Activated naive CD8-positive, alpha-beta T cell treated with anti-CD3 and anti-CD28 coated beads, Interleukin-2, amount 10 ng/mL, durations not matched to agents 7 days and 5 days (primary cell): ENCODE results near the gene FIGN. TPM values are rescaled to one million over a fixed set of nuclear protein-coding genes. Genes with fewer than 3 reads are reported as not detected.

ENCODE experiments used
- ATAC-seq: fragments of 150-1000 bp; cut with Tn5 transposase; one replicate; pipeline ENCODE4 v1.10.0; 2021; ENCODE audit warnings: low read depth, moderate library complexity
- POLR2A ChIA-PET: fragments of 350-600 bp; sonication (Branson Sonifier 250); formaldehyde crosslinking; loops from one replicate; lab custom pipeline; 2021; ENCODE audit warnings: antibody characterized with exemption; lab: Charles Lee
- DNase-seq: peaks from one replicate; pipeline ENCODE4 v3.0.0; 2021
- H3K27ac Mint-ChIP-seq: one replicate; pipeline ENCODE4 v1.8.0; 2022; ENCODE audit warnings: mild to moderate bottlenecking, mixed read lengths
- H3K27me3 Mint-ChIP-seq: one replicate; pipeline ENCODE4 v1.8.0; 2022; ENCODE audit warnings: mild to moderate bottlenecking, moderate library complexity, mixed read lengths
- H3K36me3 Mint-ChIP-seq: one replicate; pipeline ENCODE4 v1.8.0; 2021; ENCODE audit warnings: mild to moderate bottlenecking, mixed read lengths
- H3K4me1 Mint-ChIP-seq: one replicate; pipeline ENCODE4 v1.8.0; 2021; ENCODE audit warnings: mixed read lengths
- H3K4me3 Mint-ChIP-seq: one replicate; pipeline ENCODE4 v1.8.0; 2022; ENCODE audit warnings: mild to moderate bottlenecking, moderate library complexity, mixed read lengths
- H3K9me3 Mint-ChIP-seq: one replicate; pipeline ENCODE4 v1.8.0; 2021; ENCODE audit warnings: mixed read lengths
- total RNA-seq, 2 experiments: library from RNA; stranded (reverse); gene quantifications; one replicate each; pipeline ENCODE4 v1.2.3, GENCODE V29; 2021

The FIGN gene
- total RNA-seq, 2 experiments from 2014 or later = not detected

GRCh38 chr2:163732727-163733126, 3.1 kb downstream of the FIGN start:
- Mint-ChIP-seq H3K36me3 (peaks cover 3% of the 10 kb centered on the region), H3K4me3 (no peak overlapping the region), H3K27ac (no peak overlapping the region), H3K9me3 (no peaks in the 10 kb centered on the region), H3K27me3 (peaks cover 28% of the 10 kb centered on the region), H3K4me1 (peaks cover 3% of the 10 kb centered on the region)
- POLR2A ChIA-PET = no interaction called here
- ATAC-seq (no peak), DNase-seq (no peak)

GRCh38 chr2:163731735-163732134, 4.1 kb downstream of the FIGN start:
- DNase-seq = no peak
- Mint-ChIP-seq H3K9me3 (no peaks in the 10 kb centered on the region), H3K4me1 (peaks cover 3% of the 10 kb centered on the region), H3K27me3 (peaks cover 21% of the 10 kb centered on the region), H3K36me3 (peaks cover 3% of the 10 kb centered on the region), H3K27ac (no peak overlapping the region), H3K4me3 (no peak overlapping the region)
- no peak for ATAC-seq
- POLR2A ChIA-PET = no interaction called here

- no peaks in the 10 kb centered on the region for H3K9me3 Mint-ChIP-seq
- DNase-seq = no peak
- no peak overlapping the region for H3K4me3 Mint-ChIP-seq
- no peak overlapping the region for H3K27ac Mint-ChIP-seq
- POLR2A ChIA-PET = no interaction called here
- no peaks in the 10 kb centered on the region for H3K36me3 Mint-ChIP-seq
- no peak for ATAC-seq
- H3K4me1 Mint-ChIP-seq = no peaks in the 10 kb centered on the region
- peaks cover 13% of the 10 kb centered on the region for H3K27me3 Mint-ChIP-seq
Measured at GRCh38 chr2:163730556-163730955, 5.3 kb downstream of the FIGN start.

- no peak for DNase-seq
- Mint-ChIP-seq H3K27ac (no peak overlapping the region), H3K27me3 (peaks cover 5% of the 10 kb centered on the region), H3K9me3 (no peaks in the 10 kb centered on the region), H3K36me3 (no peaks in the 10 kb centered on the region), H3K4me1 (no peaks in the 10 kb centered on the region), H3K4me3 (no peak overlapping the region)
- POLR2A ChIA-PET = no interaction called here
- no peak for ATAC-seq
Measured at GRCh38 chr2:163729636-163730273, 6.1 kb downstream of the FIGN start.

- Mint-ChIP-seq H3K27me3 (no peaks in the 10 kb centered on the region), H3K36me3 (no peaks in the 10 kb centered on the region), H3K4me1 (no peaks in the 10 kb centered on the region), H3K9me3 (no peaks in the 10 kb centered on the region), H3K4me3 (no peak overlapping the region), H3K27ac (no peak overlapping the region)
- ATAC-seq (no peak), DNase-seq (no peak)
- POLR2A ChIA-PET = no interaction called here
Measured at GRCh38 chr2:163723881-163724280, 11.9 kb downstream of the FIGN start.

- POLR2A ChIA-PET = no interaction called here
- Mint-ChIP-seq H3K4me3 (no peak overlapping the region), H3K27me3 (no peaks in the 10 kb centered on the region), H3K27ac (no peak overlapping the region), H3K4me1 (no peaks in the 10 kb centered on the region), H3K9me3 (no peaks in the 10 kb centered on the region), H3K36me3 (no peaks in the 10 kb centered on the region)
- DNase-seq (no peak), ATAC-seq (no peak)
Measured at GRCh38 chr2:163723348-163723747, 12.5 kb downstream of the FIGN start.

- DNase-seq (no peak), ATAC-seq (no peak)
- POLR2A ChIA-PET = no interaction called here
- Mint-ChIP-seq H3K4me3 (no peak overlapping the region), H3K9me3 (no peaks in the 10 kb centered on the region), H3K36me3 (no peaks in the 10 kb centered on the region), H3K4me1 (no peaks in the 10 kb centered on the region), H3K27ac (no peak overlapping the region), H3K27me3 (no peaks in the 10 kb centered on the region)
Measured at GRCh38 chr2:163719331-163719730, 16.5 kb downstream of the FIGN start.

- POLR2A ChIA-PET = no interaction called here
- H3K4me1 Mint-ChIP-seq = no peaks in the 10 kb centered on the region
Measured at GRCh38 chr2:163717993-163718680, 17.7 kb downstream of the FIGN start.

GRCh38 chr2:163717515-163717914, 18.3 kb downstream of the FIGN start:
- Mint-ChIP-seq H3K27me3 (no peaks in the 10 kb centered on the region), H3K4me3 (no peak overlapping the region), H3K4me1 (no peaks in the 10 kb centered on the region), H3K36me3 (no peaks in the 10 kb centered on the region), H3K9me3 (no peaks in the 10 kb centered on the region), H3K27ac (no peak overlapping the region)
- no peak for ATAC-seq
- DNase-seq = no peak
- POLR2A ChIA-PET = no interaction called here

More at GRCh38 chr2:163717993-163718680, 17.7 kb downstream of the FIGN start:
- Mint-ChIP-seq H3K9me3 (no peaks in the 10 kb centered on the region), H3K27ac (no peak overlapping the region), H3K4me3 (no peak overlapping the region), H3K27me3 (no peaks in the 10 kb centered on the region), H3K36me3 (no peaks in the 10 kb centered on the region)
- no peak for ATAC-seq
- DNase-seq = no peak

- no peak for ATAC-seq
Measured at GRCh38 chr2:163716101-163716500, 19.7 kb downstream of the FIGN start.

GRCh38 chr2:163715668-163716067, 20.1 kb downstream of the FIGN start:
- no peak for DNase-seq
- ATAC-seq = no peak
- POLR2A ChIA-PET = no interaction called here
- no peaks in the 10 kb centered on the region for H3K4me1 Mint-ChIP-seq
- no peak overlapping the region for H3K27ac Mint-ChIP-seq
- no peak overlapping the region for H3K4me3 Mint-ChIP-seq
- H3K9me3 Mint-ChIP-seq = no peaks in the 10 kb centered on the region
- H3K27me3 Mint-ChIP-seq = no peaks in the 10 kb centered on the region
- H3K36me3 Mint-ChIP-seq = no peaks in the 10 kb centered on the region

More at GRCh38 chr2:163716101-163716500, 19.7 kb downstream of the FIGN start:
- no peaks in the 10 kb centered on the region for H3K4me1 Mint-ChIP-seq
- H3K27ac Mint-ChIP-seq = no peak overlapping the region
- H3K27me3 Mint-ChIP-seq = no peaks in the 10 kb centered on the region
- H3K36me3 Mint-ChIP-seq = no peaks in the 10 kb centered on the region
- POLR2A ChIA-PET = no interaction called here
- H3K9me3 Mint-ChIP-seq = no peaks in the 10 kb centered on the region
- no peak overlapping the region for H3K4me3 Mint-ChIP-seq
- DNase-seq = no peak

GRCh38 chr2:163715199-163715598, 20.6 kb downstream of the FIGN start:
- H3K36me3 Mint-ChIP-seq = no peaks in the 10 kb centered on the region
- no peak overlapping the region for H3K27ac Mint-ChIP-seq
- no peak overlapping the region for H3K4me3 Mint-ChIP-seq
- no peaks in the 10 kb centered on the region for H3K9me3 Mint-ChIP-seq
- ATAC-seq (no peak), DNase-seq (no peak)
- H3K4me1 Mint-ChIP-seq = no peaks in the 10 kb centered on the region
- POLR2A ChIA-PET = no interaction called here
- no peaks in the 10 kb centered on the region for H3K27me3 Mint-ChIP-seq

- H3K36me3 Mint-ChIP-seq = no peaks in the 10 kb centered on the region
- no peak for DNase-seq
- no peaks in the 10 kb centered on the region for H3K9me3 Mint-ChIP-seq
- no peak overlapping the region for H3K27ac Mint-ChIP-seq
- no peaks in the 10 kb centered on the region for H3K4me1 Mint-ChIP-seq
- no peak for ATAC-seq
- no peak overlapping the region for H3K4me3 Mint-ChIP-seq
- POLR2A ChIA-PET = no interaction called here
- no peaks in the 10 kb centered on the region for H3K27me3 Mint-ChIP-seq
Measured at GRCh38 chr2:163713534-163714311, 22.1 kb downstream of the FIGN start.

GRCh38 chr2:163711699-163712098, 24.1 kb downstream of the FIGN start:
- no peak for DNase-seq
- H3K27me3 Mint-ChIP-seq = no peaks in the 10 kb centered on the region
- no peak overlapping the region for H3K4me3 Mint-ChIP-seq
- H3K4me1 Mint-ChIP-seq = no peaks in the 10 kb centered on the region
- no peaks in the 10 kb centered on the region for H3K36me3 Mint-ChIP-seq
- H3K27ac Mint-ChIP-seq = no peak overlapping the region
- POLR2A ChIA-PET = no interaction called here
- no peaks in the 10 kb centered on the region for H3K9me3 Mint-ChIP-seq
- no peak for ATAC-seq
